ENCODE data around the gene EFCC1.

DNA sequence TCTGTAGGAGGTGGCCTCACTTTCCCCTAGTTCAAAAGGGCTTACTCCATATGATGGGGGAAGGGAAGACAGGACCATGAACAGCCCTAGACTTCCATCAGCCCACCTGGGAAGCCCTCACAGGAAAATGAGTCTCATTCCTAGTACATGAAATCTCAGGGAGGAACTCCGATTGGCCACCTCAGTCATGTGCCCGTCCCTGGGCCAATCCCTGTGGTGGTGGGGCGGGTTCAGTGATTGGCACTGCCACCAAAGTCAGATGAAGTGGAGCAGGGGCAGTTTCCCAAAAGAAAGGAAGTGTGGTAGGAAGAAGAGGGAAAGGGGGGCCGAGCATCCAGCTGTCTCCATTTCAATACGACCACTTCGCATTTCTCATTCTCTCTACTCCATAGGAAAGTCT, 33.5 kb downstream of the EFCC1 start:
- TF ChIP-seq, protein P1, sequence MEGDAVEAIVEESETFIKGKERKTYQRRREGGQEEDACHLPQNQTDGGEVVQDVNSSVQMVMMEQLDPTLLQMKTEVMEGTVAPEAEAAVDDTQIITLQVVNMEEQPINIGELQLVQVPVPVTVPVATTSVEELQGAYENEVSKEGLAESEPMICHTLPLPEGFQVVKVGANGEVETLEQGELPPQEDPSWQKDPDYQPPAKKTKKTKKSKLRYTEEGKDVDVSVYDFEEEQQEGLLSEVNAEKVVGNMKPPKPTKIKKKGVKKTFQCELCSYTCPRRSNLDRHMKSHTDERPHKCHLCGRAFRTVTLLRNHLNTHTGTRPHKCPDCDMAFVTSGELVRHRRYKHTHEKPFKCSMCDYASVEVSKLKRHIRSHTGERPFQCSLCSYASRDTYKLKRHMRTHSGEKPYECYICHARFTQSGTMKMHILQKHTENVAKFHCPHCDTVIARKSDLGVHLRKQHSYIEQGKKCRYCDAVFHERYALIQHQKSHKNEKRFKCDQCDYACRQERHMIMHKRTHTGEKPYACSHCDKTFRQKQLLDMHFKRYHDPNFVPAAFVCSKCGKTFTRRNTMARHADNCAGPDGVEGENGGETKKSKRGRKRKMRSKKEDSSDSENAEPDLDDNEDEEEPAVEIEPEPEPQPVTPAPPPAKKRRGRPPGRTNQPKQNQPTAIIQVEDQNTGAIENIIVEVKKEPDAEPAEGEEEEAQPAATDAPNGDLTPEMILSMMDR (IDR thresholded peaks at IDR 0.05; ENCODE audit: low read depth, low read length, poor library complexity, severe bottlenecking) = no peak
- no peak for TF ChIP-seq EZH2phosphoT487 (IDR thresholded peaks at IDR 0.05; ENCODE audit: borderline replicate concordance, low read length)
